Fibroblast of the conjunctiva (primary cell): ENCODE results near the gene EXOC3L4.

Experiments
- DNase-seq: peaks from one replicate; pipeline ENCODE4 v3.0.0-alpha.2; 2010; ENCODE audit warnings: low read depth

Gene EXOC3L4

DNA sequence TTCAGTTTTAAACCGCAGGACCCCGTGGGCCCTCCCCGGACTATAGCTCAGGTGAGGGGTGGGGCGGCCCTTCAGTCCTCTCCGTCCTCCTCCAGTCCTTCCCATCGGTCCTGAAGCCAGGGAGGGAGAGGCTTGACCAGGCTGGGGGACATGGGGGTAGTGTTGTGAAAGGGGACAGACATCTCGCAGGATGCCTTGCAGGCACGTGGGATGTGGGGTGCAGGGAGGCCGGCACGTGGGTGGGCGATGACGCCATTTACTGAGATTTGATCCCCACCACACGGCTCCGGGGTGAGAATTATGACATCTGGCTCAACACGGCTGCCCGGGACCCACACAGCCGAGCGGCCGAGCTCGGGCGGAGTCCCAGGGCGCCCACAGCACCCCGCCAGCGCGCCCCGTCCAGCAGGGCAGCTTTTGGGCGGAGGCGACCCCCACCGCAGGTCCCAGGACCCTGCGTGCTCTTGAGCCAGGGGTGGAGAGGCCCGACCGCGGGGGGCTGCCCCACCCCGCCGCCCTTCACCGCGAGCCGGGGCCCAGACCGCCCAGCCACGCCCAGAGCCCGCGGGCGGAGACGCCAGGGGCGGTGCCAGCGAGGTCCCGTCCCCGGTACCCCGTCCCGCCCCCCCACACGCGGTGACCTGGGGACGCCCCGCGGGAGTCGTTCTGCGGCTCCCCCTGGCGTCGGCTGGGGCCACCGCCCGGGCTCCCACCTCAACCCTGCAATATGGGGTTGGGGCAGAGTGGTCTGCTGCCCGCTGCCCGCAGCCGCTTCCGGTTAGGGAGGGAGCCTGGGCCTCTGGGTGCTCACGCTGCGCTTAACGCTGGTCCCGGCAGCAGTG lies 3.3 kb upstream of the EXOC3L4 start:
- DNase-seq = no peak

DNA sequence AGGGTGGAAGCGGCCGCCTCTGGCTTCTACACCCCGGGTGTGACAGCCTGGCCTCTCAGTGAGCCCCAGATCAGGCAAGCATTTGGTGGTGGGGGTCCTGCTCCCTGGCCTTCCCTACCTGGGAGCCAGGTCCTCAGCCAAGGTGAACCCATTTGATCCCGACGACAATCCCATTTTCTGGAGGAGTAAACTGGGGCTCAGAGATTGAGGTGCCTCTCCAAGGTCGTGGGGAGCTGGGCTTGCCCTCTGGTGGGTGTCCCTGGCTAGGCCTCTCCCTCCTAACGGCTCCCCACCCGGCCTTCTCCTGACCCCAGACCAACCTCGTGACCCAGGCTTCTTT lies 2.7 kb upstream of the EXOC3L4 start:
- no peak for DNase-seq

DNA sequence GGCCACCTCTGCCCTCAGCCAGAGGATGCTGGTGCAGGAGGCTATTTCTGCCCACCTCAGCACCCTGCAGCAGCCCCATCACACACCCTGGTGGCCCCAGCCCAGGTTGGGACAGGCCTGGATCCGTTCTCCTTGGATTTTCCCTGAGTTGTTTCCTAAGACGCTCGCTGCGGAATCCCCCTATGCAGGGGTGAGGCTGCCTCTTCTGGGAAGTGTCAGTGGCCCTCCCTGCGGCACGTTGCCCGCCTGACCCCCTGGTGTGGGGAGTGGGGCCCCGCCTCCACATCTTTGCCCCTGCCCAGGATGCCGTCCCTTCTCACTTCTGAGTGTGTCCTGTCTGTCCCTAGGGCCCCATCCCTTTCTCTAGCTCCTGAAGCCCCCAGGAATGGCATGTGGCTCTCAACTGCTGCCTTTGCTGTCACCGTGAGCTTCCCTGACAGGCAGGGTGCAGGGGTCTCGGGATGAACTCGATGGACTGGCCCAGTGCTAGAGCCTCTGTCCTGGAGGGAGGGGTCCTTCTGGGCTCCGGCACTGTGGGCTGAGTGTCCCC lies 594 bp upstream of the EXOC3L4 start:
- DNase-seq = no peak

DNA sequence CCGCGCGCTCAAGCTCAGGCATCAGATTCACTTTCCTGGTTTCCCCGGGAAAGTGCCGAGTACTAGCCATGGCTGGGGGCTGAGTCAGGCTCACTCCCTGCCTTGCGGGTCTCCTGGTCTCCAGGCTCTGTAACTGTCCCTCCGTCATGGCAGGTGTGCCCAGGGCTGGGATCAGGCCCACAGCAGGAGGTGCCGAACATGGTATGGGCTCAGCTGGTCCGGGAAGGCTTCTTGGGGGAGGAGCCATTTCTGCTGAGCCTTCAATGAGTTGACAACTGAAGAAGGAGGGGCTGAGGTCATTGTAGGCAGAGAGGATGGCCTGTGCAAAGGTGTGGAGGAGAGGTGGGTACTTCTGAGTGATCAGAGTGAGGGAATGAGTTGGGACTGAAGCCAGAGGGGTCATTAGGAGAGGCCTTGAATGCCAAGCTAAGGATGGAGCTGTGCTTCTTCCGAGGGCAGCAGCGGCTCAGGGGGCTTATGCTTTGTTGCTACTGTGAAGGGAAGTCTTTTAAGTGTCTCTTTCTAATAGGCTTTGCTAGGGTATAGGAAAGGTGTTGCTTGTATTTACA lies 769 bp downstream of the EXOC3L4 start:
- no peak for DNase-seq

DNA sequence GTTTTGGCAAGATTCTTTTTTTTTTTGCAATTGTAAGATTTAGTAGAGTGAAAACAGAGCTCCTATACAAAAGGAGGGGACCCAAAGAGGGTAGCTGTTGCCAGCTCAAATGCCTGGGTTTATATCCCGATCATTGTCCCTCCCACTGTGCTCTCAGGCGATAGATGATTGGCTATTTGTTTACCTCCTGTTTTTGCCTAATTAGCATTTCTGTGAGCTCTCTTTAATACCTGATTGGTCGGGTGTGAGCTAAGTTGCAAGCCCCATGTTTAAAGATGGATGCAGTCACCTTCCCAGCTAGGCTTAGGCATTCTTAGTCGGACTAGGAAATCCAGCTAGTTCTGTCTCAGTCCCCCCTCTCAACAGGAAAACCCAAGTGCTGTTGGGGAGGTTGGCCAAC lies 1.9 kb downstream of the EXOC3L4 start:
- DNase-seq = no peak

DNA sequence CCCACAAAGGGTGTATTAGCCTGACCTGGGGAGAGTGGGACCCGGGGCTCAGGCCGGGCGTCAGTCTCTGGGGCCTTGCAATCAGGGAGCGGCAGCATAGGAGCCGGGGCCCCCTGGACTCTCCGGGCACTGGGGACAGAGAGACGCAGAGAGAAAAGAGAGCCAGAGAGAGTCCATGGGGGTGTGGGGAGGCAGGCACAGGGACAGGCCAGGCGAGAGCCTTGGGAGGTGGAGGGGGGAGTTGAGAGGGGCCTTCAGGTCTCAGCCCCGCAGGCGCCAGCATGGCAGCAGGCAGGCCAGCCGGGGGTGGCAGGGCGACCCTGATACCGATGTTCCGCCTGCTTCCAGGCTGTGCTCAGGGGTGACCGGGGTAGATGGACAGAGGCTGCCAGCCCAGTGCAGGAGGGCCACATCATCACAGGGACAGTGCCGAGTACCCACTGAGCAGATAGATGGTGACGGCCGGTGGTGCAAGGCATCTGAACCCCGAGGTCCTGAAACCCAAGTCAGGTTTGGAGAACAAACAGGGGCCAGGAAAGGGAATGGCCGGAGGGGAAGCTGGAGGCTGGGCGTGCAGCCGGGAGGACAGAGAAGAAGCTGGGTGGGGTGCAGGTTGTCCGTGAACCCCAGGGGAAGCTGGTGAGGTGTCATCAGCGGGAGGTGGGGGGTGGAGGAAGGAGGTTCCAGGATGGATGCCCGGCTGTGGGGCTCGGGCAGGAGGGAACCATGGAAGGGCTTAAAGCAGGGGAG lies 2.9 kb downstream of the EXOC3L4 start:
- DNase-seq = no peak

DNA sequence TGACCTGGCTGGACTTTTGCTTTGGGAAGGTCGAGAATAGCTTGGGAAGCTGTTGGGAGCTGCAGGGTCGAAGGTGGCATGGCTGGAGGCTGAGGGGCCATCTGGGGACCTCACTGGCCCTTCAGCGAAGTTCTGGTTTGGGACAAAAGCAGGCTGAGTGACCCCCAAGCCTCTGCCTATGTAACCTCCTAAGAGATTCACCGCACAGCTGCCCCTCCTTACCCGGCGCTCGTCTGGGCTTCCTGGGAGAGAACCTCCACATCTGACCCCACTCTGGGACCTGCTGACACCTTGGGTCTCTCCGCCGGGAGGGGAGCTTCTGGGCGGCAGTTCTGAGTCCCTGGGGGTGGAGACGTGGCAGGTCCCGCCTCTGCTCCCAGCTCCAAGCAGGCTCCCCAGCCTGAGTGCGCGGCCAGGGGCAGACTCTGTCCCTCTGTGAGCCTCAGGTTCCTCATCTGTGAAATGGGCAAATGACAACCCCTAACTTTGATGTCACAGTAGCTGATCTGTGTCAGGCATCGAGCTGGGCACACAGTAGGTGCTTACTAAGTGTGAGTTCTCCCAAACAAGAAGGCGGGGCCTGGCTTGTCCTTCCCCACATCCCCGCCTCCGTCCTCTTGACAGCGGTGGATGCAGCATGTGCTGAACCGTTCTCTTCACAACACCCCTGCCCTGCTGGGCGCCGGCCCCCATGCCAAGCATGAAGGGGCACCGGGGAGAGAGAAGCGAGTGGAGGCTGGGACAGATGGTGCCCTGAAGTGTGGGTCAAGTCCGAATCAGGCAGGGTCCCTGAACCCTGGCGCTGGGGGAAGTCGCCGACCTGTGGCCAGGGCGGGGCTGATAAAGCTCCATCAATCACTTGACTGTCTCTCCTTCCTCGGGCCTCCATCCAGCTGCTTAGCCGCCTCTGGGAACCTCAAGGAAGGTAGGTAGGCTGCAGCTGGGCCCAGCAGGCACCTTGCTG lies 3.8 kb downstream of the EXOC3L4 start:
- DNase-seq = no peak

DNA sequence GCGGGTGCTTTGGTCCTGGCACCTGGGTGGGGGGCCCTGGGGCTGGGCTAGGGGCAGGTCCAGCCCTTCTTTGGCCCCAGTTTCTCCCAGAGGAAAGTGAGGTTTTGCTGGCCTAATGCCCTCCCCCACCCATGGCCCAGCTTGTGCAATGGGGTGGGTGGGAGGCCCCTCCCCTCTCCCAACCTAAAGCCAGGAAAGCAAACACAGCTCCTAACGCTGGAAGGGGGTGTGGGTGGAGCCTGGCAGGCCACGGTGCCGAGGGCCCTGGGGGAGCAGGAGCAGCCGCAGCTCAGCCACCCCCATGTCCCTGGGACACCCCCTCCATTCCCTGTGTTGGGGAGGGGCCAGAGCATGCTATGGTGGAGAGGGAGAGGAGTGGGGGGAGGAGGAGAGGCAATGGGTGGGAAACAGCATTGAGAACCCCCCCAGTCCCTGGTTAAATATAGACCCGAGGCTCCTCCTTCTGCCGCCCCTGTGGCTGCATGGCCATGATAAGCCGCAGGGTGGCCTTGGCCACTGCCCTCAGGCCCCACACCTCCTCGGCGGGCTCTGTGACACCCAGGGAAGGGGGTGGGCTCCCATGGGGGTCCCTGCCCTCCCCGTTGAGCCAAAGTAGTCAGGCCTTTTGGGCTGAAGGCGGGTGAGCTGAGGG lies 4.7 kb downstream of the EXOC3L4 start:
- DNase-seq = no peak

DNA sequence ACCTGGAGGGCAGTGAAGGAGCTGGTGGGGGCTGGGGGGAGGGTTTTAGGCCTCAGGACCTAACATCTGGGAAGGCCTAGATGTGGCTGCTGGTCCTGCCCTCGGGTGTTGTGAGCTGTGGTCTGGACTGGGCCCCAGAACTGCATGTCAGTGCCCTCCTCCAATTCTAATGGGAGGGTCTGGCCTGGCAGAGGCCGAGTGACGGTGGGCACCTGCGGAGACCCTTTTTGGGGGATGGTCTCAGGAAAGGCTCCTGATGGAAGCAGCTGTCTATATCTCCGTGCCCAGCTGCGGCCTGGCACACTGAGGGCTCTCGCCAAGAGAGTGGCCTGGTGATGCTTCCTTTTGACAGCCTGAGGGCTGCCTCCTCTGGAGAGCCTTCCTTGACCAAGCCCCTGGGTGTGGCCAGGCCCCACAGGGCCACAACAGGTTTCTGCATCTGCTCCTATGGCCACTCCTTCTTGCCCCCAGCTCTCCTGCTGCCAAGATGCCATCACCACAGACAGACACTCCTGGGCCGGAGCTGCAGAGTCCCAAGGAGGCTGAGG lies 5.3 kb downstream of the EXOC3L4 start:
- DNase-seq = no peak

DNA sequence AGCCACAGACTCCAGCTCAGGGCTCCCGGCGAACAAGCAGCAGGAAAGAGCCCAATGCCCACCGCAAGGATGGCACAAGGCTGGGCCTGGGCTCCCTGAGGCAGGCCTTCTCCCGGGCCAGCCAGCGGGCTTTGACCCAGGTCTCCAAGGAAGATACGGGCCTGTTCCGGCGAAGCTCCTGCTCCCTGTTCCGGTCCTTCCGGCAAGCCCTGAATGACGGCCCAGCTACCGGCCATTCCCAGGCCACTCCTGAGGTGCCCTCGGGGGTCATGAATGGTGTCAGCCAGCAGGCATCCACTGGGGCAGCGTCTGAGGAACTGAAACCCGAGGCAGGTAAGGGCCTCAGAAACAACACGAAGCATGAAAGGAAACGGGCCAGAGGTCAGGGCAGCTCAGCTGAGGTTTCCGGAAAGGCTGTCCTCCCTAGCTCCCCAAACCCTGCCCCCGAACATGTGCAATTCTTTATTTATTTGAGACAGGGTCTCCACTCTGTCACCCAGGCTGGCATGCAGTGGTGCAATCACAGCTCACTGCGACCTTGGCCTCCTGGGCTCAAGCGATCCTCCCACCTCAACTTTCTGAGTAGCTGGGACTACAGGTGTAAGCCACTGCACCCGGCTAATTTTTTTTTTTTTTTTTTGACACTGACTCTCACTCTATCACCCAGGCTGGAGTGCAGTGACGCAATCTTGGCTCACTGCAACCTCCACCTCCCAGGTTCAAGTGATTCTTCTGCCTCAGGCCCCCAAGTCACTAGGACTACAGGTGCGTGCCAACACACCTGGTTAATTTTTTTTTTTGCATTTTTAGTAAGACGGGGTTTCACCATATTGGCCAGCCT lies 6.0 kb downstream of the EXOC3L4 start:
- no peak for DNase-seq

DNA sequence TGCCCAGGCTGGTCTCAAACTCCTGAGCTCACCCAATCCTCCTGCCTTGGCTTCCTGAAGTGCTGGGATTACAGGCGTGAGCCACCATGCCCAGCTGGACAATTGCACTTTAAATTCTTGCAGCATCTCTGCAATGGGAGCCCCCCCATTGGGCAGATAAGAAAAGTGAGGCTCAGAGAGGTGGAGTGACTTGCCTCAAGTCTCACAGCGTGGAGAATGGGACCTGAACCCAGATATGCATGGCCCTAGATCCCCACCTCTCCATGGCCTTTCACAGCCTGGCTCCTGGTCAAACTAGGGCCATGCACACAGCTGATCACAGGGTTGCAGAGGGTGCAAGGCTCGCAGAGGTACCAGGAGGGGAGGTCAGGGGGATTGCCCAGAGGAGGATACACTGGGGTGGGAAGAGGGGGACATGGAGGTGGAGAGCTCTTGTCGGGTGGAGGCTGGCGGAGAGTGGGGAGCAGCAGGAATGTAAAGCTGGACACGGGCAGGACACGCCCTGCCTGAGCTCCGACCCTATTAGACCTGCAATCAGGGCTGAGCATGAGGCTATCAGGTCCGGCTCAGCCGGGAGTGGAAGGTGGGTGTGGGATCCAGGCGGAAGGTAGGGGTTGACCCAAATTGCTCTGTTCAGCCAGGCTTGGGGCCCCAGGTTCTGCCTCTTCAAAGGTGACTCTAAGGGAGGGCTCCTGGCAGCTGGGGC lies 6.9 kb downstream of the EXOC3L4 start:
- no peak for DNase-seq

DNA sequence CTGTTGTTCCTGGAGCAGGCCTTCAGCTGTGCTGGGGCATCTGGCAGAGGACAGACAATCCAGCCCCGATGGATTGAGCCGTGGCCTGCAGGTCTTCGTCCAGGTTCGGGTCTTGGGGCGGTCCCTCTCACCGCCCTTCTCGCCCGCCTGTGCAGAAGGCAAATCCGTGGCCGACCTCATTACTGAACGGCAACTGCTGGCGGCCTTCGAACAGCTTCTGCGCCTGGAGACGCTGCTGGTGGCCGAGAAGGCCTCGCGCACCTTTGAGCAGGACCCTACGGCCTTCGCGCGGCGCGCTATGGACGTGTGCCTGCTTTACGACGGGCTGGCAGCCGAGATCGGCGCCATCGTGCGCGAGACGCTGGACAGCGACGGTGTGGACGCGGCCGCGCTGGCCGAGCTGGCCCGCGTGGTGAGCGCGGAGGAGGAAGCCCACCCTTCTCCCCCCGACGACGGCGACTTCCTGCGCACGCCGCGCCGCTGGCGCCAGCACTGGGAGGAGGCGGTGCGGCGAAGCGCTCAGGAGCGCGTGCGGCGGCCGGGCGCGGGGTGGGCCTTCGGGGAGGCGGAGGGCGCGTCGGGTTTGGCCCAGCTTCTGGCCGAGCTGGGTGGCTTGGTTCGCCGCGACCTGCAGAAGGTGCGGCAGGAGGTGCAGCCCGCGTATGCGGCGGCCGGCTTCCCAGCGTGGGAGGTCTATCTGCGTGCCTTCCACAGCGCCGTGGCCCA lies 7.6 kb downstream of the EXOC3L4 start:
- DNase-seq = no peak

DNA sequence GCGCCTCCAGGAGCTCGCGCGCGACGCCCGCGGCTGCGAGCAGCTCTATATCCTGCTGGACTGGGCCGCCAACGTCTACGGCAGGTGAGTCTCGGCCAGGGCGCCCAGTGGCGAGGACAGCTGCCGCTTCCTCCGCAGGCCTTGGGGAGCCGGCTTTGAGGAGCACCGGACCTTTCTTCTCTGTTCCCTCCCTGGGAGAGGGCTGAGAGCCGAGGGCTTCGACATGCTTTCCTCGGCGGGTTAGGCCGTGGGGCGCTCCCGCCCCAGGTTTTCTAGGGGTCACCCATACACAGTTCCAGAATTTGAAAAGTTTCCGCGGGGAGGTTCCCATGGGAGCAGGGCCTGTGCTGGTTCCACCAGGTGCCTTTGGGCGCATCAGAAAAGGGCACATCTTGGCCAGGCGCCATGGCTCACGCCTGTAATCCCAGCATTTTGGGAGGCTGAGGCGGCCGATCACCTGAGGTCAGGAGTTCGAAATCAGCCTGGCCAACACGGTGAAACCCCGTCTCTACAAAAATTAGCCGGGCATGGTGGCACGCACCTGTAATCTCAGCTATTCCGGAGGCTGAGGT lies 8.2 kb downstream of the EXOC3L4 start:
- no peak for DNase-seq

DNA sequence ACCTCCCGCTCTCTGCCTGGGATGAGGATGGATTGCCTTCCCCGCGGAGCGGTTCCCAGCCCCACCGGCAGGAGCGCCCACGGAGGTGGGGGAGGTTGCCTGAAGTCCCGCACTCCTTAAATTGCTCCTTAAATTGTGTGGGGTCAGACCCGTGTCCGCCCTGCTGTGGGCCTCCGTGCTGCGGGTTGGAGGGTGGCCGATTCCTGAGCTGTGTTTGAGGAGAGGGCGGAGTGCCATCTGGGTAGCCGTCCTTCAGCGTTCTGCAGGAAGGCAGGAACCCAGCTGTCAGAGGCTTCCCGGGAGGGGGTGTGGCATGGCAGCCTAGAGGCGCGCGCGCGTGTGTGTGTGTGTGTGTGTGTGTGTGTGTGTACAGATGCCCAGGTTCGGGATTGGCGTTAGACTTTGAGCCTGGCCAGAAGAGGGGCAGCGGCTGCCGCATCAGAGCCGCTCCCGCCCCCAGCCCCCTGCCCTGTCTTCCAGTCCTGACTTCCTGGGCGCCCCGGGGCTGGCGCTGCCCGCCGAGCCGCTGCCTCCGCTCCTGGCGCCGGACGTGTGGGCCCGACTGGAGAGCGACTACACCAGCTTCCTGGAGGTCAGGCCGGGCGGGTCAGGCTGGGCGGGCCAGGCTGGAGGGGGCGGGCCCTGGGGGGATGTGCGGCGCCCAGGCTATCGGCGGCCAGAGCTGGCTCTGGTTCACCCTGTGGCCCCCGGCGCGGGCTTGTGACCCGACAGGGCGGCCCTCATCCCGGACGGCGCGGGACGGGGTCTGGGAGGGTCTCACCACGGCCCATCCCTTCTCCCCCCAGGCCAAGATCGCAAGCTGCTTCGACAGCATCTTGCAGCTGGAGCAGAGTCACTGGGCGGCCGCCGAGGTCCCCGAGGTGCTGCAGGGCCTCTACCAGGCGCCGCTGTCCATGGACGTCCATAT lies 9.2 kb downstream of the EXOC3L4 start:
- no peak for DNase-seq

DNA sequence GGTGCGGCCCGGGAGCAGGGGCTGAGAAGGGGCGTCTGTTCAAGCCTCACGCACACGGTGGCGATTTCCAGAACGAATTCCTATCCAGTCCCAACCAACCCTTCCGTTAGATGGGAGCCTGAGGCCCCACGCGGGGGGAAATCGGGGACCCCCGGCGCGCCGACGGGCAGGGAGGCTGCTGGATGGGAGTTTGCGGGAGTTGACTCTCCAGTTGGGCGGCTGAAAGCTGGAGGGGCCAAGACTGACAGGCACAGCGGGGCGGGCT lies 9.8 kb downstream of the EXOC3L4 start:
- no peak for DNase-seq

DNA sequence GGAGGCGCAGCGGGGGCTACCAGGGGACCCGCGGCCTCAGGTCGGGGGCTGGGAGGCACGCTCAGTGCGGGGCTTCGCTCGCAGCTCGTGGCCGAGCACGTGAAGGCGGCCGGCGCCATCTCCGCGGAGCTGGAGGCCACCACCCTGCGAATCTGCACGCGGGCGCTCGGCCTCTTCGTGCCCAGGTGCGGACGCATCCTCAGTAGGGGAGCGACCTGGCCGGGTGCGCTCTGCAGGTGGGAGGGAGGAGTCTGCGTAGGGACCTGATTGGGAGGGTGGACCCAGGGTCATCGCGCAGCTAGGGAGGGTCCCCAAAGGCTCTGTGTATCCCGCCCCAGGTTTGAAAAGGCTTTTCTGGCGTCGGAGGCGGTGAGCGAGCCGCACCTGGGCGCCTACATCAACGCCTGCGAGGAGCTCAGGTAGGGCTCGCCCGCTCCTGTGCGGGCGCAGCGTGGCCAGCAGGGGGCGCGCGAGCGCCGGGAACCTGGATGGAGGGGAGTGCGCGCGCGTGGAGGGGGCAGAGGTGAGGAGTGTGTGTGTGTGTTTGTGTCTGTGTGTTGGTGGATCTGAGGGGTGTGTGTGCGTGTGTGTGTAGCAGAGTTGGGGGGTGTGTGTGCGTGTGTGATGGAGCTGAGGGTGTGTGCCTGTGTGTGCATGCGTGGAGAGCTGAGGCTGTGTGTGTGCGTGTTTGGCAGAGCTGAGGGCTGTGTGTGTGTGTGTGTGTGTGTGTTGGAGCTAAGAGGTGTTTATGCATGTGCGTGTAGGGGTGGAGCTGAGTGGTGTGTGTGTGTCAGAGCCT lies 10.3 kb downstream of the EXOC3L4 start:
- no peak for DNase-seq
